T-helper 1 cell (primary cell): ENCODE data around the gene DAP3.
"Not testable (repeated sequence)": the region's sequence is repeated elsewhere in the genome, so short reads cannot be mapped to it uniquely, and the experiment has no call there.

Source experiments
- DNase-seq, 5 donors: peaks; one replicate each; pipeline ENCODE4 v3.0.0-alpha.2; 2012 to 2020

DAP3 gene

DNA sequence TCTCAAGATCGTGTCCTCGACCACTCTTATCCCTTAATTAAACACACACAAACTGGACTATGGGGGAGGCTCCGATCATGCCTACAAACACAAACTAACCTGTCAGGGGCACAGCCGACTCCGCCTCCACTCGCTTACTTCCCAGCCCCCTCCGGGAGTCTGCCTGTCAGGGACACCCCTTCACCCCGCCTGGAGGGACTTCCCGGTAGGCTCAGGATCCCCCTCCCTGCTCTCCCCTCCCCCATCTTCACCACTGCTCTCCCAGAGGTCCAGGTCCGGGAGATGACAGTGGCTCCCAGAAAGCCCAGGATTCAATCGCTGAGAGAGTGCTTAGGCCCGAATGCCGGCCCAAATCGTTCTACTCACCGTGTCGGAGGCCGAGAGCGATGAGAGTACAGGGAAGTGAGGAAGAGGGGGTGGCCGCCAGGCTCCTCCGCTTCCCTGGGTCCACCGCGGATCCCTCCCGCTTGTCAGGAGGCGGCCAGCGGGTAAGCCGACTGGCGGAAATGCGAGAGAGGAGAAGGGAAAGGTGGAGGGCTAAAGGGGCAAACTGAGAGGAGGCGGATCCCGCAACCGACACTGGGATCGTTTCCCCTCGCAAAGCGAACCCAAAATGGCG is 1.1 kb upstream of the DAP3 start:
- not testable (repeated sequence) for DNase-seq

DNA sequence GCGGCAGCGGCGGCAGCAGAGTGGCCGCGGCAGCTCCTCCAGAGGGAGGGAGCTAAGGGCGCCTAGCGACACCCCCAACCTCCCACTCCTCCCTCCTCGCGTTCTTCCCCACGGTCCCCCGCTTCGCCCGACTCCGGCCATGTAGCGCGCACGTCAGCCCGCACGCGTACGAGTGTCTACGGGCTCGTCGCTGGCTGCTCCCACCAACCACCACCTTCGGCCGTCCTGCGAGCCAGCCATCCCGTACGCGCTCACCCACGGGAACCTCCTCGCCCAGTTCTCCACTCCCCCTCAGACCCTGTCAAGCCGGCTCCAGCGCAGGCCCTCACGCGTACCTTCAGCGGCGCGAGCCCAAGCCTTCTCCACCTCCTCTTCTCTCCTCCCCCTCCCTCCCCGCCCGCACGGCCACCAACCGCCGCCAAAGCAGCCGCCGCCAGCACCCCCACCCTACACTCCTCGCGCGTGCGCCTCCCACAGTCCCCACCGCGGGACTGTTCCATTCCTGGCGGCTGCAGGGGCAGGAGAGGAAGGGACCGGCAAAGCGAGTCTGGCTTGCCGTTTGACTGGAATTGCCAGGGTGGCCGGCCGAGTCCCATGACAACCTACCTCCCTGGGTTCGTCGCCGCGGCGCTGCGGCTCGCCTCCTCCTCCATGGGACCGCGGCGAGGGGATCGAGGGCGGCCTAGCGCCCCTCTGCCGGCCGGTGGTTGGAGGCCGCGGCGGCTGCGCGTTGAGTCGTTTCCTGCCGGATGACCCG is 389 bp upstream of the DAP3 start, which contains the start of gene YY1AP1:
Gene YY1AP1, minus strand, starts transcription at position 451 of the 757 bp plus-strand sequence. CDS start 8,338 bp downstream, outside the sequence.
- peak; percentile 80 to 93 (median 86) for DNase-seq

DNA sequence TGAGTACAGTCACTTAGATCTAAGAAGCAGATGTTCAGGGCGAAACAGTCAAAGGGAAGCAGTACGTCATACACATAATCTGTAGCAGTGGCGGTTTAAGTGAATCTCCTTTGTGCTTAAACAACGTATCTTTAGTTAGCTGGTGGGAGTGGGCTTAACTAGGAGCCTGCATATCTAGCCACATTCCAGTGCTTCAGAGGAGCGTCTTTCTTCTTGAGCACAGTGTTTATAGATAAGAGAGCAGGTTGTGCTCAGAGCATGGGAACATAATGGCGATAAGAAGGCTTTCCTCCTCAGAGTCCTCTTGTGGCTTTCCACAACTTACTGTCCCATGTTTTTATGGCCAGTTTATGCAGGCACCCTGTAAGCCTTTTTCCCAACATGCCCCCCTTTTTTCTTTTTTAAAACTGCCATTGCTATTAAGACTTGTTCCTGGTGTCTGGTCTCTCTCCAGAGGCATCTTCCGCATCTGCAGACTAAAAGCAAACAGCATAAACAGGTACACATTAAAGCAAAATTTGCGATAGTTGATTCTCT is 3.2 kb downstream of the DAP3 start:
- no peak for DNase-seq

DNA sequence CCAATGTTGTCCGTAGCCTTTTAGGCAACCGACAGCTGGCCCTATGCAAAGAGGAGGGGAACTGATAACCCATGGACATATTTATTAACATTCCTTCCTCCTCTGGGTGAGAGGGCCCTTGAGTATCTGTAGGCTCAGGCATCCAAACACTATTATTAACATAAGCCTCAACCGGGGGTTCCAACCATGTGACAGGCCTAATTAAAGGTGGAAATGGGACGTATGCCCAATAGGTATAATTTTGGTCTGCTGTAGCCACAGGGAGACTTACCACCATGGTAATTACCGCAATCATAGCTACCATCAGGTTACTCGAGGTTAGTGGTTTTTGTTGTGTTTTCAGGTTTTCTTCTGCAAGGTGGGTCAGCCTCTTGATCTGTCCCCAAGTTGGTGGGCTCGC is 5.3 kb downstream of the DAP3 start:
- DNase-seq, result no peak

DNA sequence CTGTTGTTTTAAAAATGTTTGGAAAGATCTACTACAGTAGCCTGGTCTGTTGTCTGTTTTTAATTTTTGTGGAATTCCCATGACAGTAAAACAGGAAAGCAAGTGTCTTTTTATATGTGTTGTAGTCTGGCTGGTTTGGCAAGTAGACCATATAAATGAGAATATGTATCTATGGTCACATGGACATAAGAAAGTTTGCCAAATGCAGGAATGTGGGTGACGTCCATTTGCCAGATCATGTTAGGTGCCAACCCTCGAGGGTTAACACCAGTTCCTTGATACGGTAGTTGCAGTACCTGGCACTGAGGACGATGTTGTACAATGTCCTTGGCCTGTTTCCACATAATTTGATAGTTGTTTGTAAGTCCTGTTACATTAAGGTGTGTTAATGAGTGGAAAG is 6.2 kb downstream of the DAP3 start:
- no peak for DNase-seq

DNA sequence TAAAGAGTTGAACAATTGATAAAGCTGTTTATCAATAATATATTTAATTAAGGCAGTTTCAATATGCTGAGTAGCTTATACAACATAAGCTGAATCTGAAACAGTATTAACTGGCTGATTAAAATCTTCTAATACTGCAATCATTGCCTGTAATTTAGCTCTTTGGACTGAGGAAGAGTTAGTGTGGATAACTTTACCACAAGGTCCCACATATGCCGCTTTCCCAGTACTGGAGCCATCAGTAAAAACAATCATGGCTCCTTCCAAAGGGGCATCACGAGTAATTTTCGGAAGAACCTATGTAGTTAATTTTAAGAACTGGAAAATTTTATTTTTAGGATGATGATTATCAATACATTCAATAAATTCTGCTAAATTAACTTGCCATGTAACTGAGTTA is 6.7 kb downstream of the DAP3 start:
- no peak for DNase-seq

DNA sequence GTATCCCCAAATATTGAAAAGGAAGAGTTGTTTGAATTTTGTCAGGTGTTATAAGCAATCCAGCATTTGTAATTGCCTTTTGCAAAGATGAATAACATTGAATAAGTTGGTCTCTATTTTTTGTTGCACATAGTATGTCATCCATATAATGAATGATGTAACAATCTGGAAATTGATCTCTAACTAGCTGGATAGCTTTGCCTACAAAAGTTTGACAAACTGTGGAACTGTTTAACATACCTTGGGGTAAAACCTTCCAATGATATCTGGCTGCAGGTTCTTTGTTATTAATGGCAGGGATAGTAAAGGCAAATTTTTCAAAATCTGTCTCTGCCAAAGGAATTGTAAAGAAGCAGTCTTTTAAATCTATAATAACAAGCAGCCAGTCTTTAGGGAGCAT is 7.6 kb downstream of the DAP3 start:
- DNase-seq, result no peak

DNA sequence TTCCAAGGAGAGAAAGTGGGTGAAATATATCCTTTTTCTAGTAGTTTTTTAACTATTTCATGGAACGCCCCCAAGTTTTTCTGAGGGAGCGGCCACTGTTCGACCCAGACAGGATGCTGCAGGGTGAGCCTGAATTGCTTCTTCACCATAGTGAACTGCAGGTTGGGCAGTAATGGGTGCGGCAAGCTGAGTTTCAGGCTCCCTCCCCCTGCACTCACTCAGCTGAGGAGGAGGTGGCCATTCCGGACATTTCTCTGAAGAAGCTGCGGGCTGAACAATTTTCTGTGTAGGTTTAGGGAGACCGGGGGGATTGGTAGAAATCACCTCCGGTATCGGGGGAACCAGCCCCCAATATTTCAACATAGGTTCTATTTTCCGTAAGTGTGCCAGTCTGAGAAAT is 8.2 kb downstream of the DAP3 start:
- no peak for DNase-seq

DNA sequence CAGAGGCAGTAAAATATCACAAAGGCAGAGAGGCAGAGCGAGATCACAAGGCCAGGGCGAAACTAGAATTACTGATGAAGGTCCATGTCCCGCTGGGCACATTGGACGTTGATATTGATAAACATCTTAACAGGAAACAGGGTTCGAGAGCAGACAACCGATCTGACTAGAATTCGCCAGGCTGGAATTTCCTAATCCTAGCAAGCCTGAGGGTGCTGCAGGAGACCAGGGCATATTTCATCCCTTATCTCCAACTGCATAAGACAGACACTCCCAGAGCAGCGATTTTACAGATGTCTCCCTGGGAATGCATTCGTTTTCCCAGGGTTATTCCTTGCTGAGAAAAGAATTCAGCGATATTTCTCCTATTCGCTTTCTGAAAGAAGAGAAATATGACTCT is 8.7 kb downstream of the DAP3 start:
- DNase-seq, result not testable (repeated sequence)

DNA sequence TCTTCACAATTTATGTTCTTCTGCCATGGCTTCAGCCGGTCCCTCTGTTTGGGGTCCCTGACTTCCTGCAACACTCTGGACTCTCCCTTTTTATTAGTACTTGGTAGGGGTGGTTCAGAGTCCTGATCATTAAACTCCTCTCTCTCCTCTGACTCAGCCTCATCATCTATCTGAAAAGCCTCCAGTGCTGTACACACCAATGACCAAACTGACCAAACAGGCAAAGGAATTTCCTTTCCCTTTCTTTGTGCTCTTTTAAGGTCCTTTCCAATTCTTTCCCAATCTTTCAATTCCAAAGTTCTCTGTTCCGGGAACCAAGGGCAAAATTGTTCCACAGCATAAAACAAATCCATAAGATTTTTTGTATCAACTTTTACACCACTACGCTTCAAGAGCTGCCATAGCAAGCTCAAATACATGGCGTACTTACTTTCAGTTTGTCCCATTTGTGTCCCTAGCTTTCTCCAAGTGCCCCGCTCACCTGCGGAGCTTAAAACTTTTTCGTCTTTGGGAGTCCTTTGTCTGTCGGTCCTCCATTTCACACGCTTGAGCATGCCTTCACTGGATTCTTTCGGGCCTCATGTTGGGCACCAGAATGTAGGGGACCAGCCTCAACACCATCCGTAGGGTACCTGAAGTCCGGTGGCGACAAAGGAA is 9.6 kb downstream of the DAP3 start:
- DNase-seq, result no peak

DNA sequence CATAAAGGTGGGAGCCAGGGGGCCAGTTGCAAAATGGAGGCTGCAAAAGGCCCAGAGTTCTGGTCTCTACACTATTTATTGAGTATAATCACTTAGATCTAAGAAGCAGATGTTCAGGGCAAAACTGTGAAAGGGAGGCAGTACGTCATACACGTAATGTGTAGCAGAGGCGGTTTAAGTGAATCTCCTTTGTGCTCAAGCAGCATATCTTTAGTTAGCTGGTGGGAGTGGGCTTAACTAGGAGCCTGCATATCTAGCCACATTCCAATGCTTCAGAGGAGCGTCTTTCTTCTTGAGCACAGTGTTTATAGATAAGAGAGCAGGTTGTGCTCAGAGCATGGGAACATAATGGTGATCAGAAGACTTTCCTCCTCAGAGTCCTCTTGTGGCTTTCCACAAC is 10.2 kb downstream of the DAP3 start:
- DNase-seq, result not testable (repeated sequence)

DNA sequence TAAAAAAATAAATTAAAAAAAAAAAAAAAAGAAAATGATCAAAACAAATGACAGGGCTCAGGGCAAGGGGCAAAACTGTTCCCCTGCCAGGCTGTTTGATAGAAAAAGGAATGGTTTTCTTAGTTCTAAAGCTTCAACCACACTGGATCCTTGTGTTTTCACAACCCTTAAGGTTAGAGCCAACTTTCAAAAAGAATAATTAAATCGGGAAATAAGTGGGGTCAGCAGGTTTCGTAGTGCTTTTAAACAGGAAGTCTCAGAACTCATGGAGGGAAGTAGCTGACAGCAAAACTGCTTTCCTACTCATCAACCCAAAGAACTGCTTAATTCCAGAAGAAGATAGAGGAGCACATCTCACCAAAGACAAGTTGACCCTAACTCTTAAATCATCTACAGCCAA is 12.8 kb downstream of the DAP3 start:
- DNase-seq, result not testable (repeated sequence)

DNA sequence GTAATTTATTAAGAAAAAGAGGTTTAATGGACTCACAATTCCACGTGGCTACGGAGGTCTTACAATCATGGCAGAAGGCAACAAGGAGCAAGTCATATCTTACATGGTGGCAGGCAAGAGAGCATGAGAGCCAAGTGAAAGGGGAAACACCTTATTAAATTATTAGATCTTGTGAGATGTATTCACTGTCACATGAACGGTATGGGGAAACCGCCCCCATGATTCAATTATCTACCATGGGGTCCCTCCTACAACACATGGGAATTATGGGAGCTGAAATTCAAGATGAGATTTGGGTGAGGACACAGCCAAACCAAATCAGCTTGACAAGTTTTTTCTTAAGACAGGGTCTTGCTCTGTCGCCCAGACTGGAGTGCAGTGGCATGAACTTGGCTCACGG is 14.3 kb downstream of the DAP3 start:
- no peak for DNase-seq

DNA sequence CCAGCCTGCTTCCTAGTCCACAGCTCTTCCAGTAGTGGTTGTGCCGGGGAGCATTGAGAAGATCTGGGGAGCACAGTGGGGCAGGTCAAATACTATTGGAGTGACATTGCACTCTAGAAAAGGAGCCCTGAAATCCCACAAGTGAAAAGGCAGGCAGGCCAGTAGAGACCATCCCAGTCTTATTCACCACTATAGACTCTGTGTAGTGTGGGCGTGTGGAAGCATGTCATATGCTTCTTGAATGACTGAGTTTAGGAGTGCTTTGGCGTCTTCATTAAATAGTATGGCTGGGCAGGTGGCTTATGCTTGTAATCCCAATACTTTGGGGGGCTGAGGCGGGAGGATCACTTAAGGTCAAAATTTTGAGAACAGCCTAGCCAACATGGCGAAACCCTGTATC is 15.5 kb downstream of the DAP3 start:
- not testable (repeated sequence) for DNase-seq

DNA sequence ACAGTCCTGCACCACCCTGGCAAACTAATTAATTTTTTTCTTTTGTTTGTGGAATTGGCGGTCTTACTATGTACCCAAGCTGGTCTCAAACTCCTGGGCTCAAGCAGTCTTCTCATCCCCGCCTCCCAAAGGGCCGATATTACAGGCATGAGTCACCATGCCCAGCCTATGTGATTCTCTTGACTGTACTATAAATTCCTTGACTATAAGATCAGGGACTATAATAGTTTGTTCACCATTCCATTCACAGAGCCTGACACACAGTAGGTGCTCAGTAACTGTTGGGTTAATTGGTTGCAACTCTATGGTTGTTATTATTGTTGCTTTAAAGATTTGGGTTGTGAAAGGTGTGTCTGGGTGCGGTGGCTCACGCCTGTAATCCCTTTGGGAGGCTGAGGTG is 17.2 kb downstream of the DAP3 start:
- DNase-seq, result no peak

DNA sequence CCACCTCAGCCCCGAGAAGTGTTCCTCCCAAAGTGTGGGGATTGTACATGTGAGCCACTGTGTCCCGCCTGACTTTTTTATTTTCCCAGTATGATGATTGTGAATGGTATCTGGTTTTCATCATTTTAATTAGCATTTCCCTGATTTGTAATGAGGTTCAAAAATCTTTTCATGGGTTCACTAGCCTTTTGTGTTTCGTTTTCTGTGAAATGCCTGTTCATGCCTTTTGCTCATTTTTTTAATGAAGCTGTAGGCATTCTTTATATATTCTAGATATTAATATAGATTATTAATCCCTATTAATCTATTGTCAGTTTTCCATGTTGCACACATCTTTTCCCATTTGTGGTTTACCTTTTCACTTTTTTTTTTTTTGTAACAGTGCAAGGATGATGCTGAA is 20.5 kb downstream of the DAP3 start:
- no peak for DNase-seq

DNA sequence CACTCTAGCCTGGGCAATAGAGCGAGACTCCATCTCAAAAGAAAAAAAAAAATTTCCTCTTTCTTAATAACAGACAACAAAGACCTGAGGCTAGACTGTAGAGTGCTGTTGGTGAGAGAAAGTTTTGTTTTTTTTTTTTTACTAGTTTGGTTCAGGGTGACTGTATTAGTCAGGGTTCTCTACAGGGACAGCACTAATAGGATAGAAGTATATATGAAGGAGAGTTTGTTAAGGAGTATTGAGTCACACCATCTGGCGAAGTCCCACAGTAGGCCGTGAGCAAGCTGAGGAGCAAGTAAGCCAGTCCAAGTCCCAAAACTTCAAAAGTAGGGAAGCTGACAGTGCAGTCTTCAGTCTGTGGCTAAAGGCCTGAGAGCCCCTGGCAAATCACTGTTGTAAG is 22.6 kb downstream of the DAP3 start:
- not testable (repeated sequence) for DNase-seq

DNA sequence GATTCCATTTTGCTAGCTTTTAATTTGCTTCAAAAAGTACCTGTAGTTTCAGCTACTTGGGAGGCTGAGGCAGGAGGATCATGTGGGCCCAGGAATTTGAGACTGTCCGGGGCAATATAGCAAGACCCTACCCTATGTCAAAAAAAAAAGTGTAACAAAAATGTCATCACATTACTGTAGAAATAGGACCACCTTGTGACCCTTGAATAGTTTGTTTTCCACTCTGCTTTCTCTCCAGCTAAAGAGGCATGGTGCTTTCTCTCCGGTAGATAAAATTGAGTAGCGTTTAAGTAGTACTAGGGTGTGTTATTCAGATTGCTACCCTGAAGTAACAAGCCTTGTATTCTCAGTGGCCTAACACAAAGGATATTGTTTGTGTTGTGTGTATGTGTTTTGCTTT is 23.7 kb downstream of the DAP3 start:
- not testable (repeated sequence) for DNase-seq

DNA sequence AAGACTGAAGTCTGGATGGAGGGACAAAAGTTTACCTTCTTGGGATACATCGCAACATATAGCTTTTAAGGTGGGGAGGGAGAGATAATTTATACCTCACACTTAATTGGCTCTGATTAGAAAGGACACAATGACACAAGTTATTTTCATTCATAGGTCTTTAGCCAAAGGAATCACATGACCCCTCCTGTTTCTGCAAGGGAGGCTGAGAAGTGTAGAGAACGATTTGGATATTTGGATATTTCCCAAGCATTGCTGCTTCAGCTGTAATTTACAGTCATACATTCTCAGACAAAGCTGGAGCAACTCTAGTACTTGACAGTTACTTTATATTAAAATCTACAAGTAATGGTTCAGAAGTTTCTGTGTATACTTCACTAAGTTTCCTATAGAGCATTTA is 24.2 kb downstream of the DAP3 start:
- DNase-seq, result no peak

DNA sequence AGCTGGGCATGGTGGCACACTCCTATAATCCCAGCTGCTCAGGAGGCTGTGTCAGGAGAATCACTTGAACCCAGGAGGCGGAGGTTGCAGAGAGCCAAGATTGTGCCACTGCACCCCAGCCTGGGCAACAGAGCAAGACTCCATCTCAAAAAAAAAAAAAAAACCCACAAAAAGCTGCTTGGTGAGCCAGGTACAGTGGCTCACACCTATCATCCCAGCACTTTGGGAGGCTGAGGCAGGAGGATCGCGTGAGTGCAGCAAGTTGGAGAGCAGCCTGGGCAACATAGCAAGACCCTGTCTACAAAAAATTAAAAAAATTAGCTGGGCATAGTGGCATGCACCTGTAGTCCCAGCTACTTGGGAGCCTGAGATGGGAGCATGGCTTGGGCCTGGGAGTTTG is 26.2 kb downstream of the DAP3 start:
- DNase-seq, result not testable (repeated sequence)

DNA sequence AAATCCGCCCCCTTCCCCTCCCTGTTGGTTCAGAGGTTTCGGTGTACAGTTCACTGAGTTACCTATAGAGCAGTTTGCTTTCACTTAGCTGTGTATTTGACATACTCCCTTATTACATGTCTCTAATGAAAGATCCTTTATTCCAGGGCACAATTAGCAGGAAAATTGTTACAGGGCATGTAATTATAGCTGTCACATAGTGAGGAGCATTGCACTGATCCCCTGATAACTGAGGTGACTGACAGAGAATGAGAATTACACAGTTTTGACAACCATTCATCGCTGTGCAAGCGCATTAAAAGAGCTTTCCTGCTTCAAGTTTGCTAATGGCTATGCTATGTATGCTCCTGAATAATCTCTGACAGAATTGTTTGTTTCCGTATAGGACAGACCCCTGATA is 26.9 kb downstream of the DAP3 start:
- DNase-seq, result no peak

DNA sequence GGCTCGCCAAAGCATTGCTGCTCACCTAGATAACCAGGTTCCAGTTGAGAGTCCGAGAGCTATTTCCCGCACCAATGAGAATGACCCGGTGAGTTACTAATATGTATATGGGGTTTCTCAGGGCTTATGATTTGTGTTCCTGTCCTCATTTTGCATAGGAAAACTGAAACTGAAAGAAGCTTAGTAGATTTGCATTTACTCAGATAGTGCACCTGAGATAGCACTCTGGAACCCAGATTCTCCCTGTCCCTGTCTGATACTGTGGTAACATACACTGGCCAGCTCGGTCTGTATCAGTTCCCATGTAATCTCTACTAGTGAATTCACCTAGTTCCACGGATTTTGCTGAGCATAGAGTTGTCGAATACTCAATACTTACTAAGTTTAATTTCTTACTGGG is 28.1 kb downstream of the DAP3 start:
- peak in 1 of 5 donors; percentile 11 for DNase-seq

DNA sequence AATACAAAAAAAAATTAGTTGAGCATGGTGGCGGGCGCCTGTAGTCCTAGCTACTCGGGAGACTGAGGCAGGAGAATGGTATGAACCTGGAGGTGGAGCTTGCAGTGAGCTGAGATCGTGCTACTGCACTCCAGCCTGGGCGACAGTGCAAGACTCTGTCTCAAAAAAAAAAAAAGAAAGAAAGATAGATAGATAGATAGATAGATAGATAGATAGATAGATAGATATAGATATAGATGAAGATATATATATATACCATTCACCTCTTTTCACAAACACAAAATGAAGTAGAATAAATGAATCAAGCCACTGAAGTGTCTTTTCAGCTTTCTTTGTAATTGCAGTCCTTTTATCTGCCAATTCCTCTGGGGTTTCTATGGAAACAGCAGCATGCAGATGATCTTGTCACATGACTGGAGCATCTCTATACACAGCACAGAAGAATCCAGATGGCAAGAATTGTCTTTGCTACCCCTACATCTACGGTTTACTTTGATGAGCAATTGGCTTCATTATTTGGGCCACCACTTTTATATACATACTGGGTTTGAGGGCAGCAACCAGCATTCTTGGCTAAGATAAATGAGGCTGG is 29.7 kb downstream of the DAP3 start:
- DNase-seq, result not testable (repeated sequence)
